RWPE1 (cell line): ENCODE data around the gene BMPER.
A peak's percentile ranks its signal among the peaks of the same experiment; 100 is the strongest.

Source experiments
- CTCF ChIA-PET: fragments of 350-600 bp; sonication (Branson Sonifier 250); formaldehyde crosslinking; extraction: SDS; loops from one replicate; lab custom pipeline; 2021; lab: Yijun Ruan, JAX
- POLR2A ChIA-PET: fragments of 400-600 bp; formaldehyde crosslinking; extraction: SDS; loops from one replicate; lab custom pipeline; 2020; ENCODE audit warnings: antibody characterized with exemption; ENCODE audit not compliant: low non-redundant PET; lab: Yijun Ruan, JAX
- DNase-seq: peaks from one replicate; pipeline ENCODE4 v3.0.0; 2012; ENCODE audit warnings: low spot score
- H3K27ac ChIP-seq: fragments of 450-650 bp; 2 replicates; pipeline ENCODE4 v1.5.1; 2017
- TF ChIP-seq, protein P1 (sequence below): fragments of 450-650 bp; conservative IDR thresholded peaks from 2 replicates; pipeline ENCODE4 v1.5.1; 2017; ENCODE audit warnings: low read depth, mild to moderate bottlenecking

The BMPER gene

DNA sequence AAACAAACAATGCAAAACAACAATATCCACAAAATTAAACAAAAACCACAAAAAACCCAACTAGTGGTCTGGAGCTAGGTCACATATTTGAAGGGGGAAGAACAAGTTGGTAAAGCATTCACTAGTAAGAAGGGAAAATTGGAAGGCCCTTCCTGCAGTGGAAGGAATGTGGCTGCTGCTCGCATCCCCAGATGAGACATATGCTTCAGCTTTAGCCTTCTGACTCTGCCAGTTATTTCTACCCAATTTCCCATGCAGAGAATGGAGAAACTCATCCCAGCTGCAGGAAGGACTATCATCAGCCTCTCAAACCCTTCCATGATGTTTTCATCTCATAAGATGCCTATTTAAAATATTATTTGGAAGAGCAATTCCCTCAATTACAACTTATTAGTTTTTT lies 176.6 kb downstream of the BMPER start:
- ChIA-PET CTCF (no interaction called here), POLR2A (no interaction called here)
- no peak overlapping the region for H3K27ac ChIP-seq

DNA sequence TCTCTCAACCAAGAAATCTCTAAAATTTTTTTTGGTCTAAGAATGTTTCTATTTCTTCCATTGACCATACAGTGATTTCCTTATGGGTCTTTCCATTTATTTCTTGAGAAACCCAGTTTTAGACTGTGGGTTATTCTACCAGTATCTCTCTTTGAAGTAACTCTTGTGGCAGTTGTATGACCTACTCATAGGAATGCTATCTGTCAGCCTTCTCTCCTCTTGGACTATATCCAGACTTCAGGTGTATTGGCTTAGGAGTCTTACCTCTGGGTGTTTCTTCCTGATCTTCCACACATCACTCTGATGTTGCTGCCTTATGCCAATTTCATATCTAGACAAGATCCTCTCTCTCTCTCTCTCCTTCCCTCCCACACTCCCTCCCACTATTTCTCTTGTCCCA lies 178.1 kb downstream of the BMPER start:
- ChIA-PET POLR2A (no interaction called here), CTCF (no interaction called here)
- no peak for DNase-seq
- TF ChIP-seq, protein P1, sequence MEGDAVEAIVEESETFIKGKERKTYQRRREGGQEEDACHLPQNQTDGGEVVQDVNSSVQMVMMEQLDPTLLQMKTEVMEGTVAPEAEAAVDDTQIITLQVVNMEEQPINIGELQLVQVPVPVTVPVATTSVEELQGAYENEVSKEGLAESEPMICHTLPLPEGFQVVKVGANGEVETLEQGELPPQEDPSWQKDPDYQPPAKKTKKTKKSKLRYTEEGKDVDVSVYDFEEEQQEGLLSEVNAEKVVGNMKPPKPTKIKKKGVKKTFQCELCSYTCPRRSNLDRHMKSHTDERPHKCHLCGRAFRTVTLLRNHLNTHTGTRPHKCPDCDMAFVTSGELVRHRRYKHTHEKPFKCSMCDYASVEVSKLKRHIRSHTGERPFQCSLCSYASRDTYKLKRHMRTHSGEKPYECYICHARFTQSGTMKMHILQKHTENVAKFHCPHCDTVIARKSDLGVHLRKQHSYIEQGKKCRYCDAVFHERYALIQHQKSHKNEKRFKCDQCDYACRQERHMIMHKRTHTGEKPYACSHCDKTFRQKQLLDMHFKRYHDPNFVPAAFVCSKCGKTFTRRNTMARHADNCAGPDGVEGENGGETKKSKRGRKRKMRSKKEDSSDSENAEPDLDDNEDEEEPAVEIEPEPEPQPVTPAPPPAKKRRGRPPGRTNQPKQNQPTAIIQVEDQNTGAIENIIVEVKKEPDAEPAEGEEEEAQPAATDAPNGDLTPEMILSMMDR: no peak
- H3K27ac ChIP-seq: no peak overlapping the region

More for the DNA sequence above, 176.6 kb downstream of the BMPER start:
- DNase-seq: no peak
- TF ChIP-seq, protein P1: no peak

DNA sequence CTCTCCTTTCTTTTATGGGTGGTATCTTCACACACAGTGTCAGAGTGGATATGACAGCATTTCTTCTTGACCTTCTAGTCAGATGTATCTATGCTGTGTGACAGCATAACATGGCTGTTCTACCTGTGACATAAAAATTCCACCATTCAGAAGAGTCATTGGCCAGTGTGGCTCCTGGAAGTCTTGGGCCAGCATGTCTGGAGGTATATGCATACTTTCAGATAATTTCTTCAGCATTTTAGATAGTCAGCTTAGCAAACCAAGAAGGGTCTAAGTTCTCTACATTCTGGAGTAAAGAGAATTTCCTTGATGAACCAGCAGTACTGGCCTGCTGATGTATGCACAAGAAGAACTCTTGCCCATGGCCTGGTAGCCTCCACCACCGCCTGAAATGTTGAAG lies 179.3 kb downstream of the BMPER start:
- no peak for DNase-seq
- TF ChIP-seq, protein P1: no peak
- H3K27ac ChIP-seq: no peak overlapping the region
- ChIA-PET POLR2A (no interaction called here), CTCF (no interaction called here)

DNA sequence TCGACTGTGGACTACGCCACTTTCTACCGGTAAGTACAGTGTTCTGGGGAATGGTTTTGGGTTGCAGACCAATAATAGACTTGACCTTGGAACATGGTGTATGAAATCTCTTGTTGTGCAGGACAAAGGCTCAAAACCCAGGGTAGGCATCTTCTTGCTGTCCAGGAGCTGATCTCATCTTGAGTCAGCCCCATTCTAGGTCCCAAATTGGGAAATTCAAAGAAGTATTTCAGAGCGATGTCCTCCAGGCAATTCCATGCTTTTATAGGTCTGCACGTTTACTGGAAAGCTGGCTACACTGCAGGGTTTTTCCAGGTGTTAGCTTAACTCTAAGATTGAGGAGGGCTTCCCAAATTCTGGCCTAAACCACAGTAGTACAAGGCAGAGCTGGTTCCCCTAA lies 180.7 kb downstream of the BMPER start:
- CTCF ChIA-PET: interaction anchor here (0.6 kb wide), 1 partner anchor 164 kb away, joined by 4 read pairs; no protein-coding TSS in a partner anchor
- POLR2A ChIA-PET: no interaction called here
- DNase-seq: no peak
- TF ChIP-seq, protein P1: no peak
- H3K27ac ChIP-seq: no peak overlapping the region

DNA sequence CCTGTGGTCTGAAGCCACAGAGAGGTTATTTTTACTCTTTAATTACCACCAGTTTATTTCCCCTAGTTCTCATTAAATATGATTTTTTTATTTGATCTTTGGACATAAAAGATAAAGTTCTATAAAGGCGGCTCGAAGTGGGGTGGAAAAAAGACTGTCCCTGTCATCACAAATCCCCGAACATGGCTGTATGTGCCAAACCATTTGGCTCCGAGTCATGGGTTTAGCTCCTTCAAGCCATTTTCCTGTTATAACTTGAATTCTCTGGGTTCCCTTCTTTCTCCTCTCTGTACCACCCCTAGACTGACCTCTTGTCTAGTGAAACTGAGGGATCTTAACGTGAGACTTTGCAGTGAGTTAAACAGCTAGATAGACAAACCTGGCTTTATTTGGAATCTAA lies 181.6 kb downstream of the BMPER start:
- CTCF ChIA-PET: no interaction called here
- POLR2A ChIA-PET: interaction anchor here (0.6 kb wide), 1 partner anchor 123 kb away, joined by 3 read pairs; no protein-coding TSS in a partner anchor
- TF ChIP-seq, protein P1: no peak
- DNase-seq: no peak
- no peak overlapping the region for H3K27ac ChIP-seq

DNA sequence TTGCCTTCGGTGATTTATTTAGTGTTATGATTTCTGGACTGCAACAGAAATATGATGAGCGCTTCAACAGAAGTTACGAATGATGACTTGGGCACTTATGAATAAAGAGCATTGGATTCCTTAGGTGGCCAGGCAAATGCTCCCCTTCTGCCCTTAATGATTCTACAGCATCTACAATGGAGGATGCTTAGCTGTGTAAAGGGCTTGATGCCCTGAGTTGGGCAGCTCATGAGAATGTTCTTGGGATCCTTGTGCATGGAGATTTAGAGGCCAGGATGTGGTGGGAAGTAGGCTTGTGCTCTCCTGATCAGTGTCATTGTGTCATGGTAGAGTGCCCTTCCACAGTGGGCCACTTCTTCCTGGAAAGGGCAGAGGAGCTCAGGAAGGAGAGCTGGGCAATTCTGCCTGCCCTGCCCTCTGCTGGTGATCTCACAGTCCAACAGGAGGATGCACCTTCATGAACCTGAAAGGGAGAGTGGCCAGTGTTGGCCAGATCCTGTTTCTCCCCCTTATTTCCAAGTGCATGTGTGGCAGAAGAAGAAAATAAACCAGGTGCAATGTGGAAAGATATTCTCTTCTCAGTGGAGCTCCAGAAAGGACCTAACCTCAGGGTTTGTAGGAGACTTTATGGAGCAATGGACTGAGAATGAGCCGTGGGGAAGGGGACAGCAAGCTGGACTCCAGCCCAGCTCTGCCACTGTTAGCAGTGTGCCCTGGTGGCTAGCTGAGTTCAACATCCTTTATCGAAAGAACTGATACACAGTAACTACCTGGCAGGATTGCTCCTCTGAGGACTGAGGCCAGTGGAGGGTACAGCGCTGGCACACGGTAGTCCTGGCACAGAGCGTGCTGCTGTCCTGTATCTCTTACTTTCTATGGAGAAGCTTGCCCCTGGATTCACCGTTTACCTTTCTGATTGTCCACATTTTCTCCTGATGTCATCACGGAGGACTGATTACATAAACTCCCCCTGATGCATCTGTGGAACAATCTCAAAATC lies 182.9 kb downstream of the BMPER start:
- DNase-seq: no peak
- ChIA-PET POLR2A (no interaction called here), CTCF (interaction anchor here (0.6 to 1.0 kb wide), 4 partner anchors 20 to 849 kb away, joined by 3 to 6 read pairs (median 3); no protein-coding TSS in a partner anchor)
- TF ChIP-seq, protein P1: peak; percentile 38; the same call in 1 of the 2 replicates
- no peak overlapping the region for H3K27ac ChIP-seq
